ENCODE data around the gene PLOD2. TPM values are rescaled to one million over a fixed set of nuclear protein-coding genes. Genes with fewer than 3 reads are reported as not detected.

Gene PLOD2
- total and polyA plus RNA-seq, 2 of the 8 experiments (the other 6 are each of a cell fraction or from before 2014, with no cell fraction given): 4.0 to 28.7 TPM

GRCh38 chr3:146100825-146101444 lies 60.0 kb downstream of the PLOD2 start (continued):
- TF ChIP-seq CTBP2 (IDR thresholded peaks at IDR 0.05; ENCODE audit: borderline replicate concordance, insufficient read depth, insufficient read length, low read length): no peak

Data from H1 (cell line).